IPS-20b (cell line): ENCODE results near the gene TMEM121.

Experiments
- H3K27ac ChIP-seq: one replicate; pipeline ENCODE4 v1.5.1; 2013; ENCODE audit warnings: low read length
- H3K27me3 ChIP-seq: 2 replicates; pipeline ENCODE4 v1.6.1; 2013; ENCODE audit warnings: mild to moderate bottlenecking, low read length, inconsistent platforms; ENCODE audit not compliant: insufficient read depth
- H3K36me3 ChIP-seq: 2 replicates; pipeline ENCODE4 v1.6.1; 2013; ENCODE audit warnings: low read depth, mild to moderate bottlenecking, inconsistent platforms, low read length, moderate library complexity; ENCODE audit not compliant: insufficient read depth
- H3K4me1 ChIP-seq: 2 replicates; pipeline ENCODE4 v1.6.1; 2013; ENCODE audit warnings: mild to moderate bottlenecking, control low read depth, inconsistent platforms, low read length, moderate library complexity; ENCODE audit not compliant: insufficient read depth
- H3K4me3 ChIP-seq: 2 replicates; pipeline ENCODE4 v1.5.1; 2013; ENCODE audit warnings: mild to moderate bottlenecking, low read length, inconsistent platforms
- H3K9ac ChIP-seq: 2 replicates; pipeline ENCODE4 v1.6.1; 2013; ENCODE audit warnings: low read depth, mild to moderate bottlenecking, inconsistent platforms, low read length, moderate library complexity
- H3K9me3 ChIP-seq: 2 replicates; pipeline ENCODE4 v1.6.1; 2013; ENCODE audit warnings: mild to moderate bottlenecking, low read depth, low read length, inconsistent platforms; ENCODE audit not compliant: insufficient read depth

The TMEM121 gene

DNA sequence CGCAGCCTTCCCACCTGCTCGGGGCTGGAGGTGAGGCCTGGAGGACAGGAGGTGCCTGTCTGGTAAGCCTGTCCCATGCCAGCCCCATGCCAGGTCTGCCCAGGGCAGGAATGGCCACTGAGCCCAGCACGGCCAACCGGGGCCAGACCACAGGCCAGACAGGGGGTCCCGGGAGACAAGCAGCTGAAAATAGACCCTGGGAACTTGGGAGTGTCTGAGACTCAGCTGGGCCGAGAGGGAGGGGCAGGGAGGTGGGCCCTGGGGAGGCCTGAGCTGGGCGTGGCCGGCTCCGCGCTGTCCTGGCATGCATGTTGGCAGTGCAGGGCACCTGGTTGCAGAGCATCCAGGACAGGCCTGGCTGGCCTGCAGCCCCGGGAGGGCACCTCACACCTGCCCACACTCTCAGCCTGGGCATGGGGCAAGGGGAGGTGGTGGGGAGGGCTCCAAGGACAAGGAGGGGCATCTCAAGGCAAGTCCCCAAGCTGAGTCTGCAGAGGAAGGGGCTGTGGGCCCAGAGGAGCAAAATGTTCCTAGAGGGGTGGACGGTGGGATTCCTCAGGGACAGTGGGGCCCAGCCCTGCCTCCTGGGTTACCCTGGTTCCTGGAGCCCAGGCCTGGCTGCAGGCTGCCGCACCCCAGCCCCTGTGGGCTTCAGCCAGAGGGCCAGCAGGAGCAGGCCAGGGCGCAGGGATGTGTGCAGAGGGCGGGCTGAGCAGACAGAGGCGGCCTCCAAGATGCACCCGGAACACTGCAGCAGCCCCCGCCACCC, 42.9 kb upstream of the TMEM121 start:
- Histone ChIP-seq H3K9ac (no peak overlapping the region), H3K27me3 (peaks cover 95% of the 10 kb centered on the region), H3K4me1 (no peaks in the 10 kb centered on the region; the same call in 1 of the 2 replicates), H3K27ac (no peak overlapping the region), H3K36me3 (no peaks in the 10 kb centered on the region), H3K9me3 (no peaks in the 10 kb centered on the region), H3K4me3 (no peak overlapping the region)

DNA sequence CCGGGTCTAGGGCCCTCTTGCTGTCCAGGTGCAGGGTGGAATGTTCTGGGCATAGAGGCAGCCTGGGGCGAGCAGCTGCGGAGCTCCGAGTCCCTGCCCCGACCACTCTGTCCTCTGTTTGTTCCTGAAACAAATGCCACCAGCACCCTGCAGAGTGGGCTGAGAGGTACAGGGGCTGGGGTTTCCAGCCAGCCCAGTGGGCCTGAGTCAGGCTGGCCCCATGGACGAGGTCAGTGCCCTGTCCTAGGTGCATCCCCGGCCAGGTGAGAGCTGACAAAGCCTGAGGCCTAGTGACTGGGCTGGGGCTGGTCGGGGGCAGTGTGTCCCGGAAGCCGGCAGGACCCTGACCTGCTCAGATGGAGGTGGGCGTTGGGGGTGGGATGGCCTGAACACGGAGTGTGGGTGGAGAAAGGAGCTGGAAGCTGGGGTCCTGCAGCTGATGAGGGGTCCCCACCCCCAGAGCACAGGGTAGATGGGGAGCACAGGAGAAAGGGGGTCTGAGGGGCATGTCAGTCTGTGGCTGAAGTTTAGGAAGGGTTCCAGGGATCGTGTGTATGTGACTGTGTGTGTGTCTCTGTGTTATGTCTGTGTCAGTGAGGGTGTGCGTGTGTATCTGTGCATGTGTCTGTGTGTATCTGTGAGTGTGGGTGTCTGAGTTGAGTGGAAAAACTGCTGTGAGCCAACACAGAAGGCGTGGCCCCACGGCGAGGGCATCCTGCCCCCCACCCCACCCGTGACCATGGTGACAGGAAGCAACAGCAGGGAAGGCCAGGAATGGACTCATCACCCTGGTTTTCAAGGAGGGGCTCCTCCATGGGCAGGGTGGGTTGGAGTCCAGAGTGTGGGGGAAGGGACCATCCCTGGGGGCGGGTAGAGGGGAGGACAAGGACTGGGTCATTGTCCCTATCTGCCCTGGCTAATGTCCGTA, 42.0 kb upstream of the TMEM121 start:
- Histone ChIP-seq H3K9me3 (no peaks in the 10 kb centered on the region), H3K27me3 (peaks cover 95% of the 10 kb centered on the region), H3K9ac (no peak overlapping the region), H3K27ac (no peak overlapping the region), H3K4me1 (peaks cover 2% of the 10 kb centered on the region; the same call in 1 of the 2 replicates), H3K36me3 (no peaks in the 10 kb centered on the region), H3K4me3 (no peak overlapping the region)

DNA sequence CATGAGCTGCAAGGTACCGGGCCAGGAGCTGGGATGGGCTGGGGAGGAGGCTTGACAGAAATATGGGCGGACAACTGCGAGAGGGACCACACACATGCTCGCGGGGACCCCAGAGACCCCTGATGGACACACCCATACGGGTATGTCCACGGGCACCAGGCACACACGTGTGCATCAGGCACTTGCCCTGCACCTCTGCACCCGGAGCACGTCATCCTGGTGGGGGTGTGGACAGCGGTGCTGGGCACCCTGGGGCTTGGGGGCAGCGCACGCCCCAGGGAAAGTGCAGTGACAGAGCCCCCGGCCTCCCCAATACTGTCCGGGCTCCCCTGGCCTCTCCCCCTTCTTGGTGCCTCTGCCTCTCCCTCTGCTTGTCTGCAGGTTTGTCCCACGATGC, 41.4 kb upstream of the TMEM121 start:
- Histone ChIP-seq H3K9me3 (no peaks in the 10 kb centered on the region), H3K36me3 (no peaks in the 10 kb centered on the region), H3K4me1 (peaks cover 4% of the 10 kb centered on the region; the same call in 1 of the 2 replicates), H3K27me3 (peaks cover 95% of the 10 kb centered on the region), H3K9ac (no peak overlapping the region), H3K27ac (no peak overlapping the region), H3K4me3 (no peak overlapping the region)

DNA sequence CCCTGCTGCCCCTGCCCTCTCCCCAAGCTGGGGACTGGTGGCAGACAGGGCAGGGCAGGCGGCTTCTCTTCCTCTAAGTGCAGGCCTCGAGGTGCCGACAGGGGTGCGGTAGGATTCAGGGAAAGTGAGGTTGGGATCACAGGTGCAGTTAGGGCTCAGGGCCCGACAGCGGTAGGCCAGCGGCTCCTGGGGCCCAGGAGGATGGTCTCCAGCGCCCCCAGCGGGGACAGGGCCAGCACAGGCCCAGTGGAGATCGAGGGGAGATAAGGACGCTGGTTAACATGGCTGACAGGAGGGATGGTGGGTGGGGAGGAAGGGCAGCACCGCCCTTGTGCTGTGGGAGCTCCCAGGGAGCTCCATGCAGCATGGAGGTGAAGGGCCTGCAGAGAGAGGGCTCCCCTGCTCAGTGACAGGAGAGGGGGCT, 40.6 kb upstream of the TMEM121 start:
- Histone ChIP-seq H3K9me3 (no peaks in the 10 kb centered on the region), H3K4me1 (peaks cover 4% of the 10 kb centered on the region; the same call in 1 of the 2 replicates), H3K4me3 (no peak overlapping the region), H3K36me3 (no peaks in the 10 kb centered on the region), H3K9ac (no peak overlapping the region), H3K27me3 (peaks cover 90% of the 10 kb centered on the region), H3K27ac (no peak overlapping the region)

DNA sequence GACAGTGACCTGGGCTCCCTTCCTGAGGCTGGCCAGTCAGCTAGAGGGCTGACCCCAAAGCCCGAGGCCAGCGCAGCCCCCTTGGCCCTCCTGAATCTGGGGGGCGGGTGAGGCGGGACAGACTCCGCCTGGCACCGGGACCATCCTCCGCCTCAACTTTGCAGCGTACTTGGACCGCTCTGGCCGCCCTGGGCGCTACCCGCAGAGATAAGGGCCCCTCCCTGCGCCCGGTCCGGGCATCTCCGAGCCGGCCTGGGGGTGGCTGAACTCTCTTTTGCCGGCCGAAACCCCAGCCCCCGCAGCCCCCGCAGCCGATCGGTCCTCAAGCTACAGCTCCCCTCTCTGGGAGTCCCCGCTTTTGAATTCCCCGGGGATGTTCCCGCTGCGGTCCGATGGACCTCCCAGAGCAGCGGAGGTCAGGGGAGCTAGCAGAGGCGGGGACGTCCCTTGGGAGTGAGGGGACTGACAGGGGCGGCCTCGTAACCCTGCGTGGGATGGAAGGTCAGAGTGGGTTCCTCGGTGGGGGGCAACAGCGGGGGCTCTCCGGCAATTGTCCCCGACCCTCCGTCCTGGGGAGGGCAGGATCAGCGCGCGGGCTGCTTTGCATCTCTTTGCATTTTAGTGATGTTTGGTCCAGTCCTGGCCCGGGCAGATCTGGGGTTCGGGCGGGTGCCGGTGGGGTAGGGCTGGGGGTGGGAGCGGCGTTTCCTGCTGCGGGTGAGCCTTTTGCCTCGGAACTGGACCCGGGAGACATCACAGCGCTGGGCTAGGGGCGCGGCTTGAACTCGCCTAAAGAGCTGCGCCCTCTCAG, 40.0 kb upstream of the TMEM121 start, which contains the start of gene CRIP1:
CRIP1 (plus strand) TSS at position 724 of the 811 bp plus-strand sequence. CDS start 374 bp downstream, outside the sequence.
- Histone ChIP-seq H3K4me3 (peak within 1 kb of the TSS; percentile 50; the same call in 1 of the 2 replicates), H3K9me3 (no peaks in the 10 kb centered on the region), H3K36me3 (no peaks in the 10 kb centered on the region), H3K4me1 (peaks cover 4% of the 10 kb centered on the region; the same call in 1 of the 2 replicates), H3K9ac (no peak within 1 kb of the TSS), H3K27ac (no peak within 1 kb of the TSS), H3K27me3 (peaks cover 84% of the 10 kb centered on the region)

DNA sequence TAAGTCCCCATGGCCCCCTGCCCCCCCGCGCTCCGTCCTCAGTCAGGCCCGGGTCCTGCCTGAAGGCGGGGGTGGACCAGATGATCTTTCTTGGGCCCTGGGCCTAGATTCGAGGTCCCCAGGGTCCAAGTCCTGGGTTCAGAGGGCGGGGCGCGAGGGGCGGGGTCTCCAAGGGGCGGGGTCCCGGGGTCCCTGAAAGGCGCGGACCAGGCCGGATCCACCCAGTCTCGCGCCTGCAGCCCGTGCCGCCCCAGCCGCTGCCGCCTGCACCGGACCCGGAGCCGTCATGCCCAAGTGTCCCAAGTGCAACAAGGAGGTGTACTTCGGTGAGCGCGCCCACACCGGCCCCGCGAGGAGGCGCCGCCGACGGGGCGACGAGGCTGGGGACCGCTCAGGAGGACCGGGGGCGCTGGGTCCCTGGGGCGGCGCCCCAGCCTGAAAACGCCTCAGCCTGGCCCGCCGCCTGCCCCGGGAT, 39.4 kb upstream of the TMEM121 start:
- H3K9ac ChIP-seq, result no peak overlapping the region
- no peak overlapping the region for H3K27ac ChIP-seq
- peaks cover 4% of the 10 kb centered on the region; the same call in 1 of the 2 replicates for H3K4me1 ChIP-seq
- H3K36me3 ChIP-seq, result no peaks in the 10 kb centered on the region
- peaks cover 78% of the 10 kb centered on the region for H3K27me3 ChIP-seq
- peak overlapping the region; percentile 50; the same call in 1 of the 2 replicates for H3K4me3 ChIP-seq
- no peaks in the 10 kb centered on the region for H3K9me3 ChIP-seq

DNA sequence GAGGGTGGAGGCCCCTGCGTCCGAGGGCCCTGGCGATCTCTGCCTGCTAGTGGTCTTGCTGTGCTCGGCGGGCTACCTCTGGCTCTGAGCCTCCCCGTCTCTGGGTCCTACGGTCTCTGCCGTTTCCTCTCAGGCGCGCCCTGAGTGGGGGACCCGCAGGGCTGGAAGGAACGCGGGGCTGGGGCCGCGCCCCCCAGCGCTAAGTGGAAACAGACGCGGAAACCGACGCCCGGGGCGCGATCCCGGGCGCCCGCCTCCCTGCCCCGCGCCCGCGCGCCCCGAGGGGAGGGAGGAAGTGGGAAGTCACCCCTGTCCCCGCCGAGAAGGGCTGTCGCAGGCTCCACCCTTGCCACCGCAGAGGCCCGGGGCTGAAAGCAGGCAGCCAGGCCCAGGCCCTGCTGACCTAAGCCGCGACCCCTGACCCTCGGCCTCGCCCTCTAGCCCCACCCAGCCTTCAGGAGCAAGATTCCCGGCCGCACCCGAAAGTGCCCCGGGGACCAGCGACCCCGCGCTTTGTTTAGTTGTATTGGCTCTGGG, 38.9 kb upstream of the TMEM121 start:
- Histone ChIP-seq H3K9me3 (no peaks in the 10 kb centered on the region), H3K27ac (no peak overlapping the region), H3K27me3 (peaks cover 73% of the 10 kb centered on the region), H3K36me3 (no peaks in the 10 kb centered on the region), H3K9ac (no peak overlapping the region), H3K4me3 (peak overlapping the region; percentile 50; the same call in 1 of the 2 replicates), H3K4me1 (peaks cover 4% of the 10 kb centered on the region; the same call in 1 of the 2 replicates)

DNA sequence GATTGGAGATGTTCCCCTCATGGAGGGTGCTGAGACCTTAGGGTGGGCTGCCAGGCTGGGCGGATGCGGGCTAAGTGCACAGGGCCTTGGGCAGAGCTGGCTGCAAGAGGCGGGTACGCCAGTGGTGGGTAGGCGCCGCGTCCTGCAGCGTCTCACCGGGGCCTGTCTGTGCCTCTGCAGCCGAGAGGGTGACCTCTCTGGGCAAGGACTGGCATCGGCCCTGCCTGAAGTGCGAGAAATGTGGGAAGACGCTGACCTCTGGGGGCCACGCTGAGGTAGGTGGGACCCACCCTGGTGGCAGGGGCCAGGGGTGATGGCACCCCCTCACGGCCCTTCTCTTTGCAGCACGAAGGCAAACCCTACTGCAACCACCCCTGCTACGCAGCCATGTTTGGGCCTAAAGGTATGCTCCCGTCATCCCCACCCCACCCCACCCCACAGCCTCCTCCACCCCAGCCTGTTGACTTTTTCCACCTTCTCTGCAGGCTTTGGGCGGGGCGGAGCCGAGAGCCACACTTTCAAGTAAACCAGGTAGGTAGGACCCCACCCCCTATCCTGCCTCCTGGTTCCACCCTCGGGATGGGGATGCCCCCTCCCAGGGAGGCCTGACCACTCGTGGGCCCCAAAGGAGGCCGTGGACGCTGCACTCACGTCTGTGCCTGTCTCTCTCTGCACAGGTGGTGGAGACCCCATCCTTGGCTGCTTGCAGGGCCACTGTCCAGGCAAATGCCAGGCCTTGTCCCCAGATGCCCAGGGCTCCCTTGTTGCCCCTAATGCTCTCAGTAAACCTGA, 38.2 kb upstream of the TMEM121 start:
- Histone ChIP-seq H3K36me3 (no peaks in the 10 kb centered on the region), H3K4me1 (peaks cover 4% of the 10 kb centered on the region; the same call in 1 of the 2 replicates), H3K27ac (no peak overlapping the region), H3K9me3 (no peaks in the 10 kb centered on the region), H3K4me3 (no peak overlapping the region), H3K27me3 (peaks cover 66% of the 10 kb centered on the region), H3K9ac (no peak overlapping the region)

DNA sequence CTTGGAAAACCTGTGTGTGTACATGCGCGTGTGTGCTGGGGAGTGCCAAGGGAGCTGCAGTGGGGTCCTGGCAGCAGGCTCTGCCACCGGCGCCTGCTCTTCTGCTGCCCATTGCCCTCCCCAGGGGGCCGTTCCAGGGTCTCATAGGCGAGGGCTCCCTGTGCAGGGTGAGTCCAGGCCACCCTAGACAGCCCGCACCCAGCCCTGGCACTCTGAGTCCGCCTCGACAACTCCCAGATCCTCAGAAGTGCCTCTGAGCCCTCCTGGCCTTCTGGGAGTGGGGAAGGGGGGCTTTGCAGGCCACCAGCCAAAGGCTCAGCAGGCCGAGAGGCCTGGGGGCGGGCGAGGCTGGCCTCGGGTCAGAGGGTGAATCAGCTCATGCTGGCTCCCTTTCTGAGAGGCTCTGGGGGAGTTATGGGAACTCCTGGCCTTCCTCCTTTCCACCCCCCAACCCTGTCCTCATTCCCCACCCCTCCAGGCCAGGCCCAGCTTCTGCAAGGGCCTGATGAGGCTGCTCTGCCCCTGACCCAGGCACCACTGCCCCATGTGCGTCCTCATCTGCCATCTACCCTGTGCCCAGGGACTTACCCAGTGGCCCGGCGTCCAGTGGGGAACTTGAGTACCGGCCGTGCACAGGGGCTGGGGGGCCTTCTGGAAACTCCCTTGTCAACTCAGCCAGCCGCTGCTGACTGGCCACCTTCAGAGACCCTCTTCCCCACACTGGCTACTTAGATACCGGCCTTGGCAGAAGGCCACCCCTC, 37.4 kb upstream of the TMEM121 start:
- H3K27me3 ChIP-seq, result peaks cover 63% of the 10 kb centered on the region
- H3K36me3 ChIP-seq, result no peaks in the 10 kb centered on the region
- no peaks in the 10 kb centered on the region for H3K9me3 ChIP-seq
- peak overlapping the region; percentile 50; the same call in 1 of the 2 replicates for H3K4me3 ChIP-seq
- H3K27ac ChIP-seq, result no peak overlapping the region
- H3K4me1 ChIP-seq, result peaks cover 4% of the 10 kb centered on the region; the same call in 1 of the 2 replicates
- no peak overlapping the region for H3K9ac ChIP-seq
